Measurements from ENCODE around the gene SLC16A9. TPM values are rescaled to one million over a fixed set of nuclear protein-coding genes. Genes with fewer than 3 reads are reported as not detected.

SLC16A9 gene
- total RNA-seq, 1 experiment from 2014 or later = 4.1 TPM

GRCh38 chr10:59748834-59749233 lies 39.2 kb upstream of the SLC16A9 start:
- Histone ChIP-seq H3K27ac (ENCODE audit: insufficient read length, low read depth, low read length) (no peak overlapping the region), H2BK12ac (ENCODE audit: insufficient read length, low read depth, low read length) (no peak overlapping the region), H3K79me1 (ENCODE audit: insufficient read depth, low read depth, low read length, poor library complexity, severe bottlenecking) (no peaks in the 10 kb centered on the region), H3K9ac (ENCODE audit: extremely low read depth, insufficient read length, low read length) (no peak overlapping the region), H3K4me2 (ENCODE audit: insufficient read depth, insufficient read length, low read length) (no peak overlapping the region), H4K8ac (replicated peaks; ENCODE audit: insufficient read length, low read depth, low read length) (no peak overlapping the region), H3K18ac (ENCODE audit: insufficient read length, low read depth, low read length) (no peak overlapping the region), H3T11ph (ENCODE audit: low read length) (no peak overlapping the region), H4K91ac (ENCODE audit: insufficient read length, low read depth, low read length) (no peak overlapping the region), H3K79me2 (ENCODE audit: insufficient read depth, low read length) (no peaks in the 10 kb centered on the region), H3K56ac (ENCODE audit: insufficient read length, low read depth, low read length) (no peak overlapping the region), H3K9me3 (ENCODE audit: control insufficient read depth, low read depth, low read length) (no peaks in the 10 kb centered on the region), H2AK5ac (ENCODE audit: insufficient read length, low read length) (no peak overlapping the region), H2AFZ (ENCODE audit: low read length) (no peak overlapping the region), H2BK20ac (ENCODE audit: low read depth, low read length, poor library complexity, severe bottlenecking) (no peak overlapping the region), H4K20me1 (ENCODE audit: control insufficient read depth, insufficient read depth, insufficient read length) (no peaks in the 10 kb centered on the region), H2BK5ac (ENCODE audit: insufficient read length, low read length) (no peak overlapping the region), H3K14ac (ENCODE audit: insufficient read depth, low read length) (no peak overlapping the region), H3K4me1 (ENCODE audit: insufficient read depth, low read length) (no peaks in the 10 kb centered on the region), H3K23ac (ENCODE audit: insufficient read length, low read depth, low read length) (no peak overlapping the region), H4K5ac (ENCODE audit: insufficient read length, low read depth, low read length) (no peak overlapping the region), H2BK120ac (ENCODE audit: low read depth, low read length, poor library complexity, severe bottlenecking) (no peak overlapping the region), H3K27me3 (ENCODE audit: insufficient read depth, low read length) (no peaks in the 10 kb centered on the region), H2BK15ac (ENCODE audit: low read depth, low read length) (no peak overlapping the region), H3K4ac (ENCODE audit: low read depth, low read length) (no peak overlapping the region), H3K23me2 (ENCODE audit: insufficient read length, low read depth, low read length, poor library complexity, severe bottlenecking) (no peaks in the 10 kb centered on the region)
- Mint-ChIP-seq H3K9me3 (peaks cover 8 to 13% of the 10 kb centered on the region in 2 experiments), H3K27me3 (ENCODE audit: low read depth) (no peaks in the 10 kb centered on the region), H3K36me3 (ENCODE audit: insufficient read depth in 1 of 3, low read depth in 3 of 3) (peaks cover 3 to 11% (median 3%) of the 10 kb centered on the region in 3 experiments; a peak in 6 of 7 replicates), H3K27ac (no peak overlapping the region), H3K4me3 (no peak overlapping the region), H3K4me1 (no peaks in the 10 kb centered on the region)
- no CpG with 5 or more reads among the region's 1 CpG for WGBS (ENCODE audit: extremely low coverage, insufficient read length, low lambda C conversion rate)
- DNase-seq = no peak
- TF ChIP-seq CTCF (conservative IDR thresholded peaks at IDR 0.05) = no peak

Data from H9 (cell line).